GM12878 (cell line): ENCODE measurements around the gene PTCD1. TPM values are rescaled to one million over a fixed set of nuclear protein-coding genes. Genes with fewer than 3 reads are reported as not detected.

Source experiments
- ASH2L ChIP-seq: fragments of 300-600, 200-600 bp; sonication (generic); IDR thresholded peaks from 2 replicates; pipeline ENCODE4 v1.6.1; 2017; ENCODE audit warnings: low read depth, mild to moderate bottlenecking, borderline replicate concordance
- GATAD2B ChIP-seq: fragments of 450-650 bp; conservative IDR thresholded peaks from 2 replicates; pipeline ENCODE4 v1.6.1; 2017; ENCODE audit warnings: low read depth, mild to moderate bottlenecking, moderate library complexity
- IRF3 ChIP-seq: fragments of 450-650 bp; IDR thresholded peaks from 2 replicates; pipeline ENCODE4 v1.6.1; 2014; ENCODE audit warnings: mild to moderate bottlenecking
- JUNB ChIP-seq: IDR thresholded peaks from 2 replicates; pipeline ENCODE4 v1.6.1; 2016; ENCODE audit warnings: antibody characterized with exemption, mild to moderate bottlenecking
- NFYA ChIP-seq: IDR thresholded peaks from 2 replicates; pipeline ENCODE4 v1.6.1; 2011; ENCODE audit warnings: low read depth, mild to moderate bottlenecking, low read length, improper control_type of control experiment, borderline replicate concordance
- NR2F1 ChIP-seq: fragments of 450-650 bp; conservative IDR thresholded peaks from 2 replicates; pipeline ENCODE4 v1.6.1; 2017; ENCODE audit warnings: mild to moderate bottlenecking
- SPI1 ChIP-seq: IDR thresholded peaks from 2 replicates; pipeline ENCODE4 v1.6.1; 2011; ENCODE audit warnings: low read depth, mild to moderate bottlenecking, low read length, moderate library complexity, borderline replicate concordance; ENCODE audit not compliant: insufficient read depth
- USF1 ChIP-seq: IDR thresholded peaks from 2 replicates; pipeline ENCODE4 v1.6.1; 2011; ENCODE audit warnings: borderline replicate concordance, low read depth, mild to moderate bottlenecking, moderate library complexity, mixed read lengths, low read length; ENCODE audit not compliant: insufficient read depth; ENCODE audit errors: extremely low read length
- ZNF687 ChIP-seq: fragments of 450-650 bp; IDR thresholded peaks from 2 replicates; pipeline ENCODE4 v1.6.1; 2017; ENCODE audit warnings: mild to moderate bottlenecking, moderate library complexity
- polyA plus RNA-seq, 11 experiments: library from polyadenylated mRNA; depleted of rRNA in 4 of 11; unstranded in 6 of 11; stranded (reverse) in 5 of 11; fragments of >200 nt; fragmentation: Nextera tagmentation in 4 of 11; fragmentation: Illumina TruSeq in 1 of 11; extraction: Ambion mirVana in 4 of 11; extraction: Trizol in 1 of 11; gene quantifications; 1 replicate in 1 of 11; 2 replicates in 10 of 11; pipeline versions ENCODE4 v1.2.1 to v1.2.3, GENCODE V29; 2011 to 2016; ENCODE audit warnings: inconsistent platforms in 2 of 11, missing spikeins in 2 of 11, low read depth in 1 of 11
- total RNA-seq, 4 experiments: library from RNA; depleted of rRNA in 3 of 4; stranded (reverse); fragments of >200 nt in 3 of 4; fragmentation: Illumina TruSeq in 1 of 4; extraction: Trizol in 1 of 4; gene quantifications; 2 replicates each; pipeline versions ENCODE4 v1.2.1 to v1.2.3, GENCODE V29; 2013 to 2021

Gene PTCD1
- total and polyA plus RNA-seq, 10 of the 15 experiments (the other 5 are each of a cell fraction or from before 2014, with no cell fraction given), result 0.26 to 9.7 (median 5.0) TPM

- TF ChIP-seq NFYA, result no peak
- TF ChIP-seq SPI1, result no peak
- TF ChIP-seq JUNB, result no peak
- TF ChIP-seq NR2F1, result no peak
- no peak for TF ChIP-seq IRF3
- no peak for TF ChIP-seq ASH2L
- no peak for TF ChIP-seq ZNF687
- TF ChIP-seq GATAD2B, result no peak
- no peak for TF ChIP-seq USF1
- TF ChIP-seq, all 136 proteins: peak for 0
These were observed 67.2 kb downstream of the PTCD1 start (continued) for GRCh38 chr7:99371376-99371920.
